Endothelial cell of umbilical vein (primary cell): ENCODE measurements around the gene PEMT. TPM values are rescaled to one million over a fixed set of nuclear protein-coding genes. Genes with fewer than 3 reads are reported as not detected.
"Not testable (repeated sequence)": the region's sequence is repeated elsewhere in the genome, so short reads cannot be mapped to it uniquely, and the experiment has no call there.

Experiments used
- BruUV-seq: library from RNA; stranded (reverse); fragments of 400-500 nt; replicated peaks from 2 replicates; lab custom pipeline; 2021; lab: Mats Ljungman, UMichigan
- CTCF ChIA-PET: fragments of 300-600, 350-600 bp; sonication (Branson Sonifier 250); formaldehyde crosslinking; loops from one replicate; lab custom pipeline; 2021; ENCODE audit warnings: antibody characterized with exemption, inconsistent platforms; lab: Charles Lee
- POLR2A ChIA-PET: fragments of 300-600, 350-600 bp; sonication (Branson Sonifier 250); formaldehyde crosslinking; loops from one replicate; lab custom pipeline; 2021; ENCODE audit warnings: antibody characterized with exemption, inconsistent platforms; lab: Charles Lee
- DNase-seq: peaks from one replicate; pipeline ENCODE4 v3.0.0-alpha.2; 2011; ENCODE audit warnings: low read depth, low spot score
- FAIRE-seq: peaks from 2 replicates; lab custom pipeline; 2011; peaks lifted over from hg19 to GRCh38; lab: Jason Lieb, UNC
- H2AFZ ChIP-seq: 2 replicates; pipeline ENCODE4 v1.6.0; 2012; ENCODE audit warnings: low read depth, low read length, control low read depth, inconsistent platforms
- H3K27ac ChIP-seq: 2 replicates; pipeline ENCODE4 v1.5.1; 2011; ENCODE audit warnings: low read depth, mild to moderate bottlenecking, control low read depth, low read length, moderate library complexity; ENCODE audit not compliant: insufficient read depth
- H3K27me3 ChIP-seq, 2 experiments: 2 replicates each; pipeline versions ENCODE4 v1.6.0 to v1.6.1; 2011; ENCODE audit warnings: low read length in 2 of 2, mixed read lengths in 1 of 2; ENCODE audit not compliant: control insufficient read depth in 2 of 2, insufficient read depth in 2 of 2
- H3K36me3 ChIP-seq, 2 experiments: 2 replicates in 1 of 2; 3 replicates in 1 of 2; pipeline ENCODE4 v1.5.1; 2011; ENCODE audit warnings: low read length in 2 of 2, mild to moderate bottlenecking in 1 of 2, moderate library complexity in 1 of 2; ENCODE audit not compliant: control insufficient read depth in 2 of 2, insufficient read depth in 2 of 2; ENCODE audit errors: extremely low read depth in 1 of 2
- H3K4me1 ChIP-seq: 3 replicates; pipeline ENCODE4 v1.5.1; 2011; ENCODE audit warnings: mild to moderate bottlenecking, low read length; ENCODE audit not compliant: control insufficient read depth, insufficient read depth; ENCODE audit errors: extremely low read depth
- H3K4me2 ChIP-seq: 2 replicates; pipeline ENCODE4 v1.6.1; 2011; ENCODE audit warnings: low read length, control low read depth, mixed read lengths; ENCODE audit not compliant: insufficient read depth
- H3K4me3 ChIP-seq, 3 experiments: fragments of 200-600 bp in 1 of 3; sonication (generic), shearing (Covaris generic) in 1 of 3; replicated peaks in 1 of 3; 2 replicates each; pipeline ENCODE4 v1.5.1; 2011 to 2016; ENCODE audit warnings: control low read depth in 3 of 3, low read length in 3 of 3, mild to moderate bottlenecking in 2 of 3, inconsistent platforms in 1 of 3, low read depth in 1 of 3, moderate library complexity in 1 of 3; ENCODE audit not compliant: insufficient read depth in 1 of 3
- H3K79me2 ChIP-seq: 2 replicates; pipeline ENCODE4 v1.6.0; 2012; ENCODE audit warnings: low read length, inconsistent platforms; ENCODE audit not compliant: control insufficient read depth, insufficient read depth
- H3K9ac ChIP-seq: replicated peaks from 2 replicates; pipeline ENCODE3; 2011; ENCODE audit warnings: low read length, control low read depth; ENCODE audit not compliant: insufficient read depth; ENCODE audit errors: extremely low read depth
- H3K9me1 ChIP-seq: replicated peaks from 3 replicates; pipeline ENCODE4 v1.6.0; 2011; ENCODE audit warnings: mild to moderate bottlenecking, low read length; ENCODE audit not compliant: control insufficient read depth, insufficient read depth; ENCODE audit errors: extremely low read depth
- H3K9me3 ChIP-seq: replicated peaks from 2 replicates; pipeline ENCODE4 v1.5.1; 2012; ENCODE audit warnings: low read length, inconsistent platforms; ENCODE audit not compliant: control insufficient read depth, insufficient read depth
- H4K20me1 ChIP-seq: replicated peaks from 2 replicates; pipeline ENCODE3; 2011; ENCODE audit warnings: mild to moderate bottlenecking, low read length; ENCODE audit not compliant: control insufficient read depth, insufficient read depth; ENCODE audit errors: extremely low read depth
- CTCF ChIP-seq, 2 donors: IDR thresholded peaks; 1 replicate in 1 of 2; 2 replicates in 1 of 2; pipeline ENCODE4 v1.5.1; 2011; ENCODE audit warnings: low read length in 2 of 2, mild to moderate bottlenecking in 2 of 2, moderate library complexity in 2 of 2, control low read depth in 1 of 2, inconsistent platforms in 1 of 2, low read depth in 1 of 2; ENCODE audit not compliant: insufficient read depth in 1 of 2; ENCODE audit errors: extremely low read depth in 1 of 2
- EZH2 ChIP-seq: IDR thresholded peaks from 2 replicates; pipeline ENCODE4 v1.6.1; 2012; ENCODE audit warnings: borderline replicate concordance, low read depth, mild to moderate bottlenecking, moderate library complexity, low read length, inconsistent platforms; ENCODE audit not compliant: severe bottlenecking
- FOS ChIP-seq: IDR thresholded peaks from 2 replicates; pipeline ENCODE4 v1.6.1; 2011; ENCODE audit warnings: mild to moderate bottlenecking, low read length, moderate library complexity, borderline replicate concordance; ENCODE audit not compliant: insufficient read depth
- JUN ChIP-seq: IDR thresholded peaks from 2 replicates; pipeline ENCODE4 v1.6.1; 2011; ENCODE audit warnings: borderline replicate concordance, low read depth; ENCODE audit not compliant: insufficient read length, insufficient read depth
- MAX ChIP-seq: IDR thresholded peaks from 2 replicates; pipeline ENCODE4 v1.6.1; 2011; ENCODE audit not compliant: insufficient read depth, insufficient read length
- dilution Hi-C: fragments of 300-500 bp; cut with MboI; formaldehyde crosslinking; loops from one replicate; pipeline ENCODE4 v1.15.0; 2019; ENCODE audit warnings: low sequenced_read_pairs; ENCODE audit not compliant: extremely low pct_ligation_motif_present
- intact Hi-C: fragments of 100-400 bp; cut with micrococcal nuclease; formaldehyde crosslinking; loops from one replicate; pipeline ENCODE4 v1.10.0; 2022
- polyA plus RNA-seq, 4 experiments: library from polyadenylated mRNA; depleted of rRNA in 3 of 4; stranded (reverse) in 3 of 4; unstranded in 1 of 4; fragments of >200 nt; gene quantifications; 2 replicates each; pipeline versions ENCODE4 v1.2.1 to v1.2.3, GENCODE V29; 2011 to 2012; ENCODE audit warnings: missing spikeins in 1 of 4
- total RNA-seq: library from RNA; stranded (reverse); gene quantifications from 2 replicates; pipeline ENCODE4 v1.2.3, GENCODE V29; 2021

Gene PEMT
- total and polyA plus RNA-seq, 2 donors (not counting 3 experiments of a cell fraction or from before 2014, with no cell fraction given), result 35.1 to 58.4 TPM

GRCh38 chr17:17633310-17633709, 41.8 kb upstream of the PEMT start:
- BruUV-seq, result no TSS peak
- intact Hi-C loops (no loop called here), dilution Hi-C loops (no loop called here)
- H3K4me1 ChIP-seq, result no peaks in the 10 kb centered on the region
- H4K20me1 ChIP-seq, result no peaks in the 10 kb centered on the region
- no peak for TF ChIP-seq MAX
- TF ChIP-seq FOS, result no peak
- TF ChIP-seq JUN, result no peak
- TF ChIP-seq CTCF (IDR thresholded peaks at IDR 0.05; ENCODE audit: extremely low read depth in 1 of 2, insufficient read depth in 1 of 2, low read depth in 1 of 2, low read length in 2 of 2), result no peak
- no peak for TF ChIP-seq EZH2
- no peaks in the 10 kb centered on the region for H3K9me1 ChIP-seq
- H3K79me2 ChIP-seq, result no peaks in the 10 kb centered on the region
- H3K27ac ChIP-seq, result no peak overlapping the region
- ChIA-PET CTCF (interaction anchor here (1.6 to 2.6 kb wide), 3 partner anchors 9 to 137 kb away, joined by 3 to 16 read pairs (median 6); partner anchors contain the start of gene RASD1), POLR2A (no interaction called here)
- DNase-seq (no peak), FAIRE-seq (no peak)
- H3K4me3 ChIP-seq, result no peak overlapping the region
- no peak overlapping the region for H2AFZ ChIP-seq
- no peak overlapping the region for H3K4me2 ChIP-seq
- no peaks in the 10 kb centered on the region for H3K9me3 ChIP-seq
- H3K36me3 ChIP-seq, result no peaks in the 10 kb centered on the region
- no peaks in the 10 kb centered on the region for H3K27me3 ChIP-seq
- H3K9ac ChIP-seq, result no peak overlapping the region

- DNase-seq, H3K27me3 ChIP-seq, POLR2A ChIA-PET, dilution Hi-C loops, H3K9me3 ChIP-seq, H4K20me1 ChIP-seq, H2AFZ ChIP-seq, H3K36me3 ChIP-seq, H3K4me3 ChIP-seq, FAIRE-seq, H3K9ac ChIP-seq, H3K4me2 ChIP-seq, H3K9me1 ChIP-seq, BruUV-seq, H3K79me2 ChIP-seq, intact Hi-C loops, H3K4me1 ChIP-seq, H3K27ac ChIP-seq: not testable (repeated sequence)
- CTCF ChIA-PET, result interaction anchor here (1.6 to 2.6 kb wide), 3 partner anchors 9 to 137 kb away, joined by 3 to 16 read pairs (median 6); partner anchors contain the start of gene RASD1
These were observed 41.2 kb upstream of the PEMT start for GRCh38 chr17:17632690-17633089.
